ENCODE data around the gene SLC27A4.
"Not testable (repeated sequence)": the region's sequence is repeated elsewhere in the genome, so short reads cannot be mapped to it uniquely, and the experiment has no call there.

SLC27A4 gene

DNA sequence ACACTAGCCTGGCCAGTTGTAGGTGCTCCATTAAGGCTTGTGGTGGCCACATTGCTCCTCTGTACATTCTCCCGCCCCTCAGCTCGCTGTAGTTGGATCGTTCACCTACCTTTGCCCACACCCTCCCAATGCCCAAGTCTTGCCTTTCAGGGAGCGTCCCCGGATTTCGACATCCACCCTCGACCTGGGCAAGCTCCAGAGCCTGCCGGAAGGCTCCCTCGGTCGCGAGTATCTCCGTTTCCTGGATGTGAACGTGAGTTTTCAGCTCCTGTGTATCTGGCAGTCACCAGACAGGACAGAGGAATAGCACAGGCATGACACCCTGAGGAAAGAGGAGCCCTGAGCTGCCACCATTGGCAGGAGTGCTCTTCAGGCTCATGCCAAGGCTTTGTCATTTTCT is 14.7 kb upstream of the SLC27A4 start:
- FAIRE-seq, result no peak

DNA sequence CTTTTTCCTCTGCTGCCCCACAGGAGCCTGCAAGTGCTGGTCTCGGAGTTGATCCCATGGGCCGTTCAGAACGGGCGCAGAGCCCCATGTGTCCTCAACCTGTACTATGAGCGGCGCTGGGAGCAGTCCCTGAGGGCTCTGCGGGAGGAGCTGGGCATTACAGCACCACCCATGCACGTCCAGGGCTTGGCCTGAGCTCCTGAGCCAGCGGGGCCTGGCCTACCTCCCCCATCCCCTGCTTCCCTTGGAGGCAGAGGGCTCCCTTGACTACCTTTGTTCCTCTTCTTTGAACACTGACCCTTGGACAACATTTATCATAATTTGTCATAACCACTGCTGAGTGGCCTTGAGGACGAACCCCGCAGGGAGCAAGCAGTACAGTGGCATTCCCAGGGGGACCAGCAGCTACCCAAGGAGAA is 6.9 kb upstream of the SLC27A4 start:
- no peak for FAIRE-seq

DNA sequence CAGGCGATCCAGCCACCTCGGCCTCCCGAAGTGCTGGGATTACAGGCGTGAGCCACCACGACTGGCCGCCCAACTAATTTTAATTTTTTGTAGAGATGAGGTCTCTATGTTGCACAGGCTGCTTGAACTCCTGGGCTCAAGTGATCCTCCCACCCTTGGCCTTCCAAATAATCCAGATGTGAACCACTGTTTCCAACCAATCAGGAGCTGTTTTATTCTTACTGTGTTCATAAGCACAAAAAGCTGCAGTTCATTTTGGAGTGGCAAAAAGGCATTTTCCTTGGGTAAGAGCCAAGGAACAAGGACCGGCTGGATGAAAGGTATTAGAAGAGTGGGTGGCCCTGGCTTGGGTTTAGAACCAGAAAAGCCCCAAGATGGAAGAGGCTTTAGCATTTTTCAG is 5.2 kb upstream of the SLC27A4 start:
- FAIRE-seq, result no peak

DNA sequence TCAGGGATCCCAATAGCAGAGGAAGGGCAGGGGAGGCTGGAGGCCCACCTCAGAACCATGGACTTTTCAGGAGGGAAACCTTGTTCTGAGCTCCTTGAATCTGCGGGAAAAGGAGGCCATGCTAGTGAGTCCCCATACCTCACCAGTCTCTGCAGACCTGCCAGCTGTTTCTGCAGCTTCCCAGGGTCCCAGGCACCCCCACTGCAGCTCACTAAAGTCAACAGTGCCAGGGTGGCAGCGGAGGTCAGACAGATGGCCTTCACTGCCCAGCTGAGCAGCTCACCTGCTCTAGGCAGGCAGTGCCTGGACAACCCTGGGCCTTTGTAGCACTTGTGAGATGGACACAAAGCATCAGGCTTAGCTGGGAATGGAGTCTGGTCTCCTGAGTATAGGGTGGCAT is 4.4 kb upstream of the SLC27A4 start:
- FAIRE-seq, result no peak

DNA sequence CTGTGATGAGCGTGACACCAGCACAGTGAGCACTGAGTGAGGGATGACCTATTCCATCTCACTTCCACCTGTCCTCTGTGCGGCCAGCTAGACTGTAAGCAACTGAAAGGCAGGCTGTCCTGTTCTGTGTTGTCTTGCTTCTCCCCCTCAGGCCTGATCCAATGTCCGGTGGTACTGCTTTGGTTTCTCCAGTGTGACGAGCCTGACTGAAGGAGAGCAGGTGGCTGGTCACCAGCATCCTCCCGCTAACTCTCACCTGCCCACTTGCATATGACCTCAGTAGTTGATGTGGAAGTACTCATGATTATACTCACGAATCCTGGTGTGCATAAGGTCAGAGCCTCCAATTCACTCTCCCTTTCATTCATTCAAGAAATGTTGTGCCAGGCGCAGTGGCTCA is 2.4 kb upstream of the SLC27A4 start:
- no peak for FAIRE-seq

DNA sequence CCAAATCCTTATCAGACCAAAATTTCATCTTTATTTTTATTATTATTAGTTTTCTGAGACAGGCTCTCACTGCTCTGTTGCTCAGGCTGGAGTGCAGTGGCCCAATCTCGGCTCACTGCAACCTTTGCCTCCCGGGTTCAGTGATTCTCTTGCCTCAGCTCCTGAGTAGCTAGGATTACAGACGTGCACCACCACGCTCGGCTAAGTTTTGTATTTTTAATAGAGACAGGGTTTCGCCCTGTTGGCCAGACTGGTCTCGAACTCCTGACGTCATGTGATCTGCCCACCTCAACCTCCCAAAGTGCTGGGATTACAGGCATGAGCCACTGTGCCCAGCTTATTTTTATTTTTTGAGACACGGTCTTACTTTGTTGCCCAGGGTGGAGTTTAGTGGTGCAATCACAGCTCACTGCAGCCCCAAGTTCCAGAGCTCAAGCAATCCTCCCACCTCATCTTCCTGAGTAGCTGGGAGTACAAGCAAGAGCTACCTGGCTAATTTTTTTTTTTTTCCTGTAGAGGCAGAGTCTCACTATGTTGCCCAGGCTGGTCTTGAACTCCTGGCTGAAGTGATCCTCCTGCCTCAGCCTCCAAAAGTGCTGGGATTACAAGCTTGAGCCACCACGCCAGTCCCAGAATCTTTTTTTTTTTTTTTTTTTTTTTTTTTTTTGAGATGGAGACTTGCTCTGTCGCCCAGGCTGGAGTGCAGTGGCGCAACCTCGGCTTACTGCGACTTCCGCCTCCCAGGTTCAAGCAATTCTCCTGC is 1.3 kb upstream of the SLC27A4 start:
- FAIRE-seq, result not testable (repeated sequence)

DNA sequence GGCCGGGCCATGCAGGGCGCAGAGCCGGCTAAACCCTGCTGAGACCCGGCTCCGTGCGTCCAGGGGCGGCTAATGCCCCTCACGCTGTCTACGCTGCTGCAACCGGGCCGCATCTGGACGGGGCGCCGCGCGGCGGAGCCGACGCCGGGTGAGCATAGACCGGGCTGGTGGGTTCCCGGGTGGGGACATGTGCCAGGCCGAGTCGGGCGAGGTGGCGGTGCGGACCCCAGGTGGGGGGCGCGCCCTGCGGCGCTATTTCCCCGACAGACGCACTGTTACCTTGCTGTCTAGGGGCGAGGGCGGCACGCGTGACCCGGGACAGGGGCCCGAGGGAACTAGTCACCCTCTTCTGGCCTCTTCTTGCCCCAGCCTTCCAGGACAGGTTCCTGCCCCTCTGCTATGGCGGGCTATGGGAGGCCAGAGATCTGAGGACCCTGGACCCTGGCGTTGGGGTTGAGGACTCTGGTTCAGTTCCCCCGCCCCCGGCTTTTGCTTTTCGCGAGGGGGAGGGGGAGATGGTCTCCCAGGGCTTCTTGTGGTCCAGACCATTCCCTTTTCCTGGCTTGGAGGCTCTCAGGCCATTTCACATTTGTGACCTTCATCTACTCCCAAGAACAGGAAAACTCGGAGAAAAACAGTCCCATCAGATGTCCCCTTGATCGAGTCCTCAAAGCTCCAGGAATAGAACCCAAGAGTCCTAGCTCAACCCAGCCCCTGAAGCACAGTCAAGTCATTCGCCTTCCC is 536 bp downstream of the SLC27A4 start:
- no peak for FAIRE-seq

DNA sequence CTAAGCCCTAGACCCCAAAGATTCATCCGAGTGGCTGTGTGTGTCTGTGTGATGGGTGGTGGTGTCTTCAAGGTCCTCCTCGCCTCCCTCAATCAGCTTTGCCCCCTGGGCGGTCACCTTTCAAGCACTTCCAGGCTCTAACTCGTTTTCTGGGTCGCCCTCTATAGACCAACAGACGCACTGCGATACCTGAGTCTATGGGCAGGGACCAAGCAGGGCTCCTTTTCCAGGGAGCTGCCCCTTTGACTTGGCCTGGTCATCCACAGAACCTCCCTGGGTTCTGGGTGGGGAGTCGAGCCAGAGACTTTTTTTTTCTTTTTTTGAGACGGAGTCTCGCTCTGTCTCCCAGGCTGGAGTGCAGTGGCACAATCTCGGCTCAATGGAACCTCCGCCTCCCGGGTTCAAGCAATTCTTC is 1.1 kb downstream of the SLC27A4 start:
- FAIRE-seq, result no peak

DNA sequence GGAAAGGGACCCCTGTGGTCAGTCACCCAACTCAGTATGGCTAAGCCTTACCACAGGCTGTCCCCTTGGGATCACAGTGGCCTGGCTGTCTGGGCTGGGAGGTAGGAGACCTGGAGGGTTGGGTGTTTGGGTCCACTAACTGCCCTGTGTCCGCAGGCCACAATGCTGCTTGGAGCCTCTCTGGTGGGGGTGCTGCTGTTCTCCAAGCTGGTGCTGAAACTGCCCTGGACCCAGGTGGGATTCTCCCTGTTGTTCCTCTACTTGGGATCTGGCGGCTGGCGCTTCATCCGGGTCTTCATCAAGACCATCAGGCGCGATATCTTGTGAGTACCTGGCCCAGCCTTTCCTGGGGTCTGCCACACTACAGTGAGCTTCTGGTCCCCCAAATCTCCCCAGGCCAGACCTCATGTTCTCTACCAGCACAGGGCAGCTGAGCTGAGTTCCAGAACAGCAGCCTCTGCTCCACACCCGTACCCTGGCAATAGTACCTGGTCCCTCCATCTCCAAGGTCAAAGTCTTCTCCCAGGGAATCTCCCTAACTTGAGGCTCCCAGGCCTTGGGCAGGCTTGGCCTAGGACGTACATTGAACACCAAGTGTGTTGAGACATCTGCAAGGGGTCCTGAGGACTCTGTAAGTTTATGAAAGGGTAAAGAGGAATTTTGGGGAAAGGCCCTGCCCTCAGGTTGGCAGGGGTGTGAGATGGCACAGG is 2.8 kb downstream of the SLC27A4 start:
- FAIRE-seq, result no peak

DNA sequence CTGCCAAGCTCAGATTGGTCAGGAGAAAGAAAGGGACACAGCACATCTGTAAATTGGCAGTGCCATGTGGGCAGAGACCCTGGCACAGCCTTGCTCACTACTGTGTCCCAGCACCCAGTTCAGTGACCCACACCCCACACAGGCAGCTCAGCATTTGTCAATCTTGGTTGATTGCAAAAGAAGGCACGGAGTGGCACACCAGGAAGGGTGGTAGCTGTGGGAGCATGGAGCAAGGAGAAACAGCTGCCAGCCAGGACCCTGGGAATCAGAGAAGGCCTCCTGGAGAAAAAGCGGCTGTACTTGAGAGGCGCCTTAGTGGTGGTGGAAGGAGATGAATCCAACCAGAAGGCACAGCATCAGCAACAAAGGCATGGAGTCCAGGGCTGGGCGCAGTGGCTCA is 3.5 kb downstream of the SLC27A4 start:
- no peak for FAIRE-seq

DNA sequence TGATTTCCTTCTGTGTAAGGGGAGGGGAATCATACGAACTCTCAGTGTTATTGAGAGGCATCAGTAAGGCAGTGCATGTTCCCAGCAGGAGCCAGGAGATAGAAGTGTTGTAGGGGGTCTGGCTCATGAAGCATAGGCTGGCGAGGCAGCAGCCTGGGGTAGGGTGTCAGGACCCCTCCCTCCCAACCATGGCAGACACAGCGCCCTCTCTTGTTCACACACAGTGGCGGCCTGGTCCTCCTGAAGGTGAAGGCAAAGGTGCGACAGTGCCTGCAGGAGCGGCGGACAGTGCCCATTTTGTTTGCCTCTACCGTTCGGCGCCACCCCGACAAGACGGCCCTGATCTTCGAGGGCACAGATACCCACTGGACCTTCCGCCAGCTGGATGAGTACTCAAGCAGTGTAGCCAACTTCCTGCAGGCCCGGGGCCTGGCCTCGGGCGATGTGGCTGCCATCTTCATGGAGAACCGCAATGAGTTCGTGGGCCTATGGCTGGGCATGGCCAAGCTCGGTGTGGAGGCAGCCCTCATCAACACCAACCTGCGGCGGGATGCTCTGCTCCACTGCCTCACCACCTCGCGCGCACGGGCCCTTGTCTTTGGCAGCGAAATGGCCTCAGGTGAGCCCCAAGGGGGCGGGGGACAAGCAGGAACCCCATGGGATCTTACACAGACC is 4.7 kb downstream of the SLC27A4 start:
- no peak for FAIRE-seq

DNA sequence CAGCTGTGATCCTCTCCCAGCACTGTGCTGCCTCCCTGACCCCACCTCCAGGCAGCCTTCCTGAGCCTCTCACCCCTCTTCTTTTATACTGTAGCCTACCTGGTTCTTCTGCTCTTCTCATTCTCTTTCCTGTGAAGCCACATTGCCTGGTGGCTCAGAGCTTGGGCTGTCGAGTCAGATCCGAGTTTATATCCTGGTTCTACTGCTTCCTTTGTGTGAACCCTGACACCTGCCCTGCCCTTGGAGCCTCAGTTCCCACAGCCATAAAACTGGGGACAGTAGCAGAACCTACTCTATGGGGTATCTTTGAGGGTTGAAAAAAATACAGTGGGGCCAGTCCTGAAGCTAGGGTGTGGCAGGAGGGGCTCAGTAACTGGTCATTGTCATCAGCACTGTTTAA is 8.8 kb downstream of the SLC27A4 start:
- no peak for FAIRE-seq

DNA sequence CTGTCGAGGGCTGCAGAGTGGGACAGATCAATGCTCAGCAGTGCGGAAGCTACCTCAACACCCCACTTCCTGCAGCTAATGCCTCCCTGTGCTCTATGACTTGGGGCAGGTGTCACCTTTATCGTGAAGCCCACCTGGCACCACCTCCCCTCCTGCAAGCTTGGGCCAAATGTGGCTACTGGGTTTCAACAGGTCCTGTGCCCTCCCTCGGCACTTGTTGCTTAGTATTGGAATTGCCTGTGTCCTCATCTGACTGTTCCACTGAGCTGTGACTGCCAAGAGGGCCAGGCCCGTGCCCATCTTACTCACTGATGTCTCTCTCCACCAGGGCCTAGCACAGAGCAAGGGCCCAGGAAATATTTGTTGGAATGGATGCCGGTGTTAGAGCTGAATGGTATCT is 9.4 kb downstream of the SLC27A4 start:
- no peak for FAIRE-seq

DNA sequence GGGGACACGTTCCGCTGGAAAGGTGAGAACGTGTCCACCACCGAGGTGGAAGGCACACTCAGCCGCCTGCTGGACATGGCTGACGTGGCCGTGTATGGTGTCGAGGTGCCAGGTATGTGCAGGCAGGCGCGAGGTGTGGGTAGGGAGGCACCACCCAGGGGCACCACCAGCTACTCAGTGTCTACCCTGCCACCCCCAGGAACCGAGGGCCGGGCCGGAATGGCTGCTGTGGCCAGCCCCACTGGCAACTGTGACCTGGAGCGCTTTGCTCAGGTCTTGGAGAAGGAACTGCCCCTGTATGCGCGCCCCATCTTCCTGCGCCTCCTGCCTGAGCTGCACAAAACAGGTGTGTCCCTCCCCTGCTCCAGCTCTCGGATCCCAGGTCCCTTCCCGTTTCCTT is 15.1 kb downstream of the SLC27A4 start:
- no peak for FAIRE-seq

DNA sequence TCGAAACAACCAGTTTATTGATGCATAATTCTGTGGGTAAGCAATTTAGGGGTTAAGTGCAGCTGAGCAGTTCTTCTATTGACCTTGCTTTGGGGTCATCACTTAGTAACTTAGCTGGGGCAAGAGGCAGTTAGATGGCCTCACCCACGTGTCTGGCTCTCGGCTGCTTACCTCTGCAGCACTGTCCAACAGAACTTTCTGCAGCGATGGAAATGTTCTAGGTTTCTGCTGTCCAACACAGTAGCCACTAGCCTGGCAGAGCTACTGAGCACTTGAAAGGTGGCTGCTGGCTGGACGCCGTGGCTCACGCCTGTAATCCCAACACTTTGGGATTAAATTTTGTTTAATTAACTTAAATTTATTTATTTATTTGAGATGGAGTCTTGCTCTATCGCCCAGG is 17.8 kb downstream of the SLC27A4 start:
- no peak for FAIRE-seq

DNA sequence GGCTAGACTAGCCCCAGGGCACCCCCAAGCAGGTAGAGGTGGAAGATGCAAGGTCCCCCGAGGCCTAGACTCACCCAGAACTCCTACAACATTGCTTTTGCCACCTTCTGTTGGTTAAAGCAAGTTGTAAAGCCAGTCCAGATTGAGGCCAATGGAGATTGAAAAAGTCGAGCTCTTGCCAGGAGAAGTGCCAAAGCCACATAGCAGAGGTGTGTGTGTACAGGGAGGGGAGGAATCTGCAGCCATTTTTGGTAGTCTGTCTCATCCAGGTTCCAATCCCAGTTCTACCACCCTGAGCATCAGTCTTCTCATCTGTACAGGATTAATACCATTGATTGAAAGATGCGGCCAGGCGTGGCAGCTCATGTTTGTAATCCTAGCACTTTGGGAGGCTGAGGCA is 18.5 kb downstream of the SLC27A4 start:
- FAIRE-seq, result no peak

DNA sequence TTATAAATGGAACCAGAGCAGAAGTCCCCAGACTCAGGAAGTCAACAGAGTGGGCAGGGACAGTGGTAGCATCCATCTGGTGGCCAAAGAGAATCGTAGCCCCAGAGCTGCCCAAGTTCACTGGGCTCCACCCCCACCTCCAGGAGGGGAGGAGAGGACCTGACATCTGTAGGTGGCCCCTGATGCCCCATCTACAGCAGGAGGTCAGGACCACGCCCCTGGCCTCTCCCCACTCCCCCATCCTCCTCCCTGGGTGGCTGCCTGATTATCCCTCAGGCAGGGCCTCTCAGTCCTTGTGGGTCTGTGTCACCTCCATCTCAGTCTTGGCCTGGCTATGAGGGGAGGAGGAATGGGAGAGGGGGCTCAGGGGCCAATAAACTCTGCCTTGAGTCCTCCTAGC is 20.5 kb downstream of the SLC27A4 start:
- no peak for FAIRE-seq

DNA sequence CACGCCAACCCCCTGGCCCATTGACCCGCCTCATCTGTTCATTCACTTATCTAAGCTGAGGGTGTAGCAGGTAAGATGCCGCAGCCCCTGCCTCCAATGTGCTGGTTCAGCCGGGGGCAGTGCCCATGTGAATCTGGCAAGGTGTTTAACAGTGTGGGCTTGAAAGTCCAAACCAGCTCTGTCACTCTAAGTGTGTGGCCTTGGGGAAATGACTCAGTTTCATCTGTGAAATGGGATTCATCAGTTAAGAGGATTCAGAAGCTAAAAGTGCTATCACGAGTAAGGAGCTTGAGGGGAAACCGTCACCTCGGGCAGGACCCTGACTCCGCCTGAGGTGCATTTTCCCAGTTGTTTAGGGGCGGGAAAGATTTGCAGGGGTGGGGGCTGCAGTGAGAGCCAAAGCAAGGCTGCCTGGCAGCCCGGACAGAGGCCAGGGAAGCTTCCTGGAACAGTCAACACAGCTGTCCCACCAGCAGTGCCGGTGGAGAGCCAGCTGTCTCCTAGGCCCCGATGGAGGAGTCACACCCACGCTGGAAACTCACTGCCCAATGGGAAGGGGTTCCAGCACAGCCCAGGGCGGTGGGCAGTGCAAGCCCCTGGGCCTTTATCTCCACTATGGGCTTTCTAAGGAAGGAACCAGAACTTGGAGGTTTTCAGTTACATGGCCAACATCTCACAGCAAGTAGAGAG is 21.1 kb downstream of the SLC27A4 start:
- FAIRE-seq, result no peak

DNA sequence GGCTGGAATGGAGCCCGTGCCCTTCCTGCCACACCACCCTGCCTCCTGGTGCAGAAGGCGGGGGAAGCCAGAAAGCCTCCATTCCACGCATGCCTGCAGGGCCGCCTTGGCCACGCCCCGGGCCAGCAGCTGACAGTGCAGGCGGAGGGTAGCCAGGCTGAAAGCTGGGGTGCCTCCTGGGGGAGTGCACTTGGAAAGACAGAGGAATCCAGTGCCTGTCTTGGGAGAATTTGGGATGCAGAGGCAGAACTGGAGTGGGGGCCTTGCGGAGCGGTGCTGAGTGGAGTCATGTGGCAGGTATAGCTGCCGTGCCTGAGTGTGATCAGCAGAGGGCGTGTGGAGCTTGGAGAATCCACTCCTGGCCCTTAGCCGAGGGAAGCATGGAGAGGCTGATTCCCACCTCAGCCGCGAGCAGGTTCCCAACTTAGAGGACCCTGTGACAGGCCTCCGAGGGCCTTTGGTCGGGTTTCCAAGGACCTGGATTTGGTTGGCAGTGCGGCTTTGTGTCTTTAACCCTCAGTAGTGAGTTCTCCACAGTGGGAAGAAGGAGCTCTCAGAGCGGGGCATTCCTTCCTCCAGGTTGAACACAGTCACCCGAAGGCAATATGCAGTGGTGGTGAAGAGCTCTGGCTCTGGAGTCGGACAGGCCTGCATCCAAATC is 21.8 kb downstream of the SLC27A4 start:
- no peak for FAIRE-seq

DNA sequence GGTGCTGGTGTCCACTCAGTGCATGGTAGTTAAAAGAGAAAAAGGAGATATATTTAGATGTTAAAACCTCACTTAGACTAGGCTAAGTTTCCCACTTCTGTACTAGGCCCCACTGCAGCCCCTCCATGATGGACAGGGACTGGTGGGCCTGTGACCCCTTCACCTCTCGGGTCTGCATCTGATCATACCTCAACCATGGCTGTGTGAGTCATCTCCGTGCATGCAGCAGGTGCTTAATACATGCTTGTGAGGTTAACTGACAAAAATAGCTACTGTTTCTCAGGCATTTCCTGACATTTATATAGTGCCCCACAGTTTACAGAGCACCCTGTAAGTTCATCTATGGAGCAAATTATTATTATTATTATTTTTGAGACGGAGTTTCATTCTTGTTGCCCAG is 22.4 kb downstream of the SLC27A4 start:
- FAIRE-seq, result no peak

DNA sequence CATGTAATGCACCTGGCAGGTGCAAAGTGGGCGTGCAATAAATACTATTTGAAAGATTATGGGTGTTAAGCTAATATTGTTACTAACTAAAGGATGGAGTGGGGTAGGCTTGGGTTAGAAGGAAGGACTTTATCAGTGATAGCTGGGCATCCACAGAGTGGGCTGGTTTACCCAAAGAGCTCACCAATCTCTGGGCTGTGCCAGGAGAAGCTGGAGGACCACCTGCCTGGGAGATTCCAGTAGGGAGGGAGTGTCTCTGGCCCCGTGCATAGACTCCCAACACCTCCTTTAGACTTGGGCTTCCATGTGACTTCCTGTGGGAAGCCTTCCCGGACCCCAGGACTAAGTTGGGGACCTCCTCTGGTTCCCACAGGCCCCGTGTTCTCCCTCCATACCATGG is 25.2 kb downstream of the SLC27A4 start:
- FAIRE-seq, result no peak

DNA sequence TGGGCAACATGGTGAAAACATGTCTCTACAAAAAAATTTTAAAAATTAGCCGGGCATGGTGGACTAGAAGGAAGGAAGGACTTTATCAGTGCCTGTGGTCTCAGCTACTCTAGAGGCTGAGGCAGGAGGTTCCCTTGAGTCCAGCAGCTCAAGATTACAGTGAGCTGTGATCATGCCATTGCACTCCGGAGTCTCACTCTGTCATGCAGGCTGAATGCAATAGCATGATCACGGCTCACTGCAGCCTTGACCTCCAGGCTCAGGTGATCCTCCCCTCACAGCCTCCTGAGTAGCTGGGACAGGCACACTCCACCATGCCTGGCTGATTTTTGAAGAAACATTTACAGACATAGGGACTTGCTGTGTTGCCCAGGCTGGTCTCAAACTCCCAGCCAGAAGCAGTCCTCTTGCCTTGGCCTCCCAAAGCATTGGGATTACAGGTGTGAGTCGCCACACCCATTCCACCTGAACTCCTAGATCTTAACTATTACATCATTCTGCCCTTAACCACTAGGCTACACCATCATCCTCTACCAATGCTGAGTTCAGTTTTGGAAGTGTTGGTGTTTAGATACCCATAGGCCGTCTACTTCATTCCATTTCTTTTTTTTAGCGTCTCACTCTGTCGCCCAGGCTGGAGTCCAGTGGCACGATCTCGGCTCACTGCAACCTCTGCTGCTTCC is 28.8 kb downstream of the SLC27A4 start:
- FAIRE-seq, result no peak

All from A204.1 (cell line).